ENCODE results near the gene IL1R2.

DNA sequence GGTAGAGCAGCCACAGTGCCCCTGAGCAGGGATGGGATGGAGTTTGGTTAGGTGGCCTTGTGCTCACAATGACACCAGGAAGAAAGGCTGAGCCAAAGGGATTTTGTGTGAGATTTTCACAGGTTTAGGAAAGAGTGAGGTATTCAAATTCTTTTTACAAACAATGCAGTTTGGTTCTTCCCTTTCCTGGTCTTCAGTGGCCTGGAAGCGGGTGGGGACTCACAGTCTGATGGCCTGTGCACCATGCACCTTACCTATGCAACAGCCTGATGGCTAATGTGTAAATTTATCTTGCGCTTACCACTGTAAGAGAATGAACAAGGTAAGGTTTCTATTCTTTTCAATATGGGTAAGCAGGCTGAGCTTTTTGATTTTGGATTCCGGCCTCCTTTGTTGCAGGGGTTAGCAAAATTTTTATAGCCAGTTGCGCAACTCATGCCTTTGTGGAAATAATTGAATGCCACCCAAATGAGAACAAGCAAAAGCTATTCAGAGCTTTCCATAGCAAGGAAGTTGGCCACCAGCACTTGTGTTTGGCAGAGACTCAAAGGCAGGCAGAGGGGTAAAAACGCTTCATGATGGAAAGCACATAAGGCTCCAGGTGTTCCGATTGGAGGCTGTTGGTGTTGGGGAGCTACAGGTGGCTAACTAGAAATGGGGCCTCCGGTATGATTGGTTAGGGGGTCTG lies 23.8 kb upstream of the IL1R2 start:
- no peak for TF ChIP-seq POLR2A (IDR thresholded peaks at IDR 0.05)
- TF ChIP-seq, protein P1, sequence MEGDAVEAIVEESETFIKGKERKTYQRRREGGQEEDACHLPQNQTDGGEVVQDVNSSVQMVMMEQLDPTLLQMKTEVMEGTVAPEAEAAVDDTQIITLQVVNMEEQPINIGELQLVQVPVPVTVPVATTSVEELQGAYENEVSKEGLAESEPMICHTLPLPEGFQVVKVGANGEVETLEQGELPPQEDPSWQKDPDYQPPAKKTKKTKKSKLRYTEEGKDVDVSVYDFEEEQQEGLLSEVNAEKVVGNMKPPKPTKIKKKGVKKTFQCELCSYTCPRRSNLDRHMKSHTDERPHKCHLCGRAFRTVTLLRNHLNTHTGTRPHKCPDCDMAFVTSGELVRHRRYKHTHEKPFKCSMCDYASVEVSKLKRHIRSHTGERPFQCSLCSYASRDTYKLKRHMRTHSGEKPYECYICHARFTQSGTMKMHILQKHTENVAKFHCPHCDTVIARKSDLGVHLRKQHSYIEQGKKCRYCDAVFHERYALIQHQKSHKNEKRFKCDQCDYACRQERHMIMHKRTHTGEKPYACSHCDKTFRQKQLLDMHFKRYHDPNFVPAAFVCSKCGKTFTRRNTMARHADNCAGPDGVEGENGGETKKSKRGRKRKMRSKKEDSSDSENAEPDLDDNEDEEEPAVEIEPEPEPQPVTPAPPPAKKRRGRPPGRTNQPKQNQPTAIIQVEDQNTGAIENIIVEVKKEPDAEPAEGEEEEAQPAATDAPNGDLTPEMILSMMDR (IDR thresholded peaks at IDR 0.05), result no peak

All from testis (tissue), 2 donors.